ENCODE results near the gene KCNIP3. TPM values are rescaled to one million over a fixed set of nuclear protein-coding genes. Genes with fewer than 3 reads are reported as not detected.

Gene KCNIP3
- polyA plus RNA-seq, 1 of the 3 experiments (the other 2 are of a cell fraction) = 0.97 TPM

GRCh38 chr2:95346231-95346737 lies 49.1 kb downstream of the KCNIP3 start:
- CTCF ChIA-PET = interaction anchor here (0.7 to 3.6 kb wide), 17 partner anchors 9 to 140 kb away, joined by 3 to 40 read pairs (median 7); no protein-coding TSS in a partner anchor
- peak overlapping the region; percentile 94; the same call in 1 of the 2 replicates for H2AFZ ChIP-seq (ENCODE audit: low read depth)

GRCh38 chr2:95346738-95347671 lies 49.9 kb downstream of the KCNIP3 start:
- 73% methylated on average over 6 of the region's 78 CpGs for WGBS (ENCODE audit: low lambda C conversion rate)
- TF ChIP-seq RXRA (IDR thresholded peaks at IDR 0.05; ENCODE audit: borderline replicate concordance, low read depth) (no peak), TCF12 (IDR thresholded peaks at IDR 0.05) (no peak), POLR2AphosphoS5 (IDR thresholded peaks at IDR 0.05; ENCODE audit: low read depth, low read length) (no peak), IRF3 (IDR thresholded peaks at IDR 0.05; ENCODE audit: low read depth, low read length) (no peak), GABPA (IDR thresholded peaks at IDR 0.05; ENCODE audit: low read depth) (no peak), YY1 (IDR thresholded peaks at IDR 0.05; ENCODE audit: low read depth) (no peak), REST (IDR thresholded peaks at IDR 0.05; ENCODE audit: low read depth, low read length) (no peak), USF2 (IDR thresholded peaks at IDR 0.05; ENCODE audit: borderline replicate concordance, low read depth, low read length) (no peak)
- DNase-seq = peak; percentile 59
- peak overlapping the region in 1 of 2 experiments; percentile 38; a peak in 1 of 4 replicates for H3K4me3 ChIP-seq (ENCODE audit: low read depth in 2 of 2, low read length in 1 of 2)
- no peaks in the 10 kb centered on the region for H3F3A ChIP-seq (replicated peaks; ENCODE audit: insufficient read depth)
- no peak overlapping the region for H3K27ac ChIP-seq (ENCODE audit: low read depth in 2 of 2, low read length in 1 of 2)
- H3K27me3 ChIP-seq (ENCODE audit: insufficient read depth) = peaks cover 59% of the 10 kb centered on the region
- H3K4me2 ChIP-seq = peak overlapping the region; percentile 33; the same call in 1 of the 2 replicates
- no peak overlapping the region for H2AFZ ChIP-seq (ENCODE audit: low read depth)
- H3K36me3 ChIP-seq (replicated peaks in 1 of 2; ENCODE audit: control insufficient read depth in 1 of 2, insufficient read depth in 2 of 2, low read length in 1 of 2) = no peaks in the 10 kb centered on the region
- H3K4me1 ChIP-seq (ENCODE audit: control insufficient read depth in 1 of 2, insufficient read depth in 2 of 2, low read depth in 1 of 2, low read length in 1 of 2) = peaks cover 4 to 7% of the 10 kb centered on the region in 2 experiments; a peak in 2 of 4 replicates
- H3K9ac ChIP-seq = no peak overlapping the region
- ChIA-PET POLR2A (no interaction called here), CTCF (interaction anchor here (0.9 to 1.1 kb wide), 3 partner anchors 11 to 42 kb away, joined by 3 read pairs; no protein-coding TSS in a partner anchor)
- no peaks in the 10 kb centered on the region for H3K9me3 ChIP-seq
- no peaks in the 10 kb centered on the region for H3K79me2 ChIP-seq (ENCODE audit: insufficient read depth)
- no peaks in the 10 kb centered on the region for H4K20me1 ChIP-seq (ENCODE audit: insufficient read depth)
- no peaks in the 10 kb centered on the region for H3K9me2 ChIP-seq

More at GRCh38 chr2:95346231-95346737, 49.1 kb downstream of the KCNIP3 start:
- H3K36me3 ChIP-seq (replicated peaks in 1 of 2; ENCODE audit: control insufficient read depth in 1 of 2, insufficient read depth in 2 of 2, low read length in 1 of 2) = no peaks in the 10 kb centered on the region
- no peaks in the 10 kb centered on the region for H3F3A ChIP-seq (replicated peaks; ENCODE audit: insufficient read depth)
- H3K27ac ChIP-seq (ENCODE audit: low read depth in 2 of 2, low read length in 1 of 2) = no peak overlapping the region
- WGBS (ENCODE audit: low lambda C conversion rate) = 0% methylated on average over 1 of the region's 88 CpGs
- peaks cover 4 to 7% of the 10 kb centered on the region in 2 experiments; a peak in 2 of 4 replicates for H3K4me1 ChIP-seq (ENCODE audit: control insufficient read depth in 1 of 2, insufficient read depth in 2 of 2, low read depth in 1 of 2, low read length in 1 of 2)
- peak overlapping the region; percentile 99 for H3K4me2 ChIP-seq
- H3K9me3 ChIP-seq = no peaks in the 10 kb centered on the region
- DNase-seq = peak; percentile 68
- H3K9ac ChIP-seq = peak overlapping the region; percentile 44; the same call in 1 of the 2 replicates
- POLR2A ChIA-PET = no interaction called here
- TF ChIP-seq PBX3 (IDR thresholded peaks at IDR 0.05) (no peak), MAX (IDR thresholded peaks at IDR 0.05; ENCODE audit: low read depth) (peak; percentile 9; the same call in 1 of the 2 replicates), JUND (IDR thresholded peaks at IDR 0.05) (no peak), RFX5 (IDR thresholded peaks at IDR 0.05; ENCODE audit: low read length) (no peak), FOXM1 (IDR thresholded peaks at IDR 0.05; ENCODE audit: low read depth) (no peak), EP300 (IDR thresholded peaks at IDR 0.05; ENCODE audit: borderline replicate concordance in 1 of 2, low read depth in 1 of 2, low read length in 1 of 2) (no peak), YY1 (IDR thresholded peaks at IDR 0.05; ENCODE audit: low read depth) (no peak), ELF1 (IDR thresholded peaks at IDR 0.05) (no peak)
- peak overlapping the region; percentile 51 to 70 for H3K4me3 ChIP-seq (ENCODE audit: low read depth in 2 of 2, low read length in 1 of 2)
- H3K9me2 ChIP-seq = no peaks in the 10 kb centered on the region
- H3K79me2 ChIP-seq (ENCODE audit: insufficient read depth) = no peaks in the 10 kb centered on the region
- peaks cover 65% of the 10 kb centered on the region for H3K27me3 ChIP-seq (ENCODE audit: insufficient read depth)
- H4K20me1 ChIP-seq (ENCODE audit: insufficient read depth) = no peaks in the 10 kb centered on the region
